ENCODE data around the gene KAZN. TPM values are rescaled to one million over a fixed set of nuclear protein-coding genes. Genes with fewer than 3 reads are reported as not detected.

KAZN gene
- polyA plus RNA-seq, 1 donor from 2014 or later, result 20.6 TPM

GRCh38 chr1:15007842-15008241, 409.4 kb downstream of the KAZN start:
- Histone ChIP-seq H3K27ac (ENCODE audit: low read length) (no peak overlapping the region), H4K20me1 (ENCODE audit: insufficient read depth) (no peaks in the 10 kb centered on the region), H3K79me2 (replicated peaks; ENCODE audit: insufficient read depth, low read length) (no peaks in the 10 kb centered on the region), H3K9me2 (ENCODE audit: insufficient read depth, low read length) (no peaks in the 10 kb centered on the region), H3K9me3 (ENCODE audit: low read length) (peaks cover 6% of the 10 kb centered on the region), H3K36me3 (ENCODE audit: insufficient read depth, low read length) (no peaks in the 10 kb centered on the region), H3K4me2 (ENCODE audit: low read length) (no peak overlapping the region), H2AFZ (ENCODE audit: low read depth, low read length) (no peak overlapping the region), H3F3A (ENCODE audit: insufficient read depth, low read length, poor library complexity, severe bottlenecking) (no peaks in the 10 kb centered on the region), H3K4me3 (ENCODE audit: low read length) (no peak overlapping the region), H3K27me3 (ENCODE audit: insufficient read depth, low read depth, low read length) (no peaks in the 10 kb centered on the region), H3K9ac (ENCODE audit: low read length) (no peak overlapping the region)
- TF ChIP-seq MXI1 (conservative IDR thresholded peaks at IDR 0.05; ENCODE audit: poor library complexity, severe bottlenecking), result no peak

DNA sequence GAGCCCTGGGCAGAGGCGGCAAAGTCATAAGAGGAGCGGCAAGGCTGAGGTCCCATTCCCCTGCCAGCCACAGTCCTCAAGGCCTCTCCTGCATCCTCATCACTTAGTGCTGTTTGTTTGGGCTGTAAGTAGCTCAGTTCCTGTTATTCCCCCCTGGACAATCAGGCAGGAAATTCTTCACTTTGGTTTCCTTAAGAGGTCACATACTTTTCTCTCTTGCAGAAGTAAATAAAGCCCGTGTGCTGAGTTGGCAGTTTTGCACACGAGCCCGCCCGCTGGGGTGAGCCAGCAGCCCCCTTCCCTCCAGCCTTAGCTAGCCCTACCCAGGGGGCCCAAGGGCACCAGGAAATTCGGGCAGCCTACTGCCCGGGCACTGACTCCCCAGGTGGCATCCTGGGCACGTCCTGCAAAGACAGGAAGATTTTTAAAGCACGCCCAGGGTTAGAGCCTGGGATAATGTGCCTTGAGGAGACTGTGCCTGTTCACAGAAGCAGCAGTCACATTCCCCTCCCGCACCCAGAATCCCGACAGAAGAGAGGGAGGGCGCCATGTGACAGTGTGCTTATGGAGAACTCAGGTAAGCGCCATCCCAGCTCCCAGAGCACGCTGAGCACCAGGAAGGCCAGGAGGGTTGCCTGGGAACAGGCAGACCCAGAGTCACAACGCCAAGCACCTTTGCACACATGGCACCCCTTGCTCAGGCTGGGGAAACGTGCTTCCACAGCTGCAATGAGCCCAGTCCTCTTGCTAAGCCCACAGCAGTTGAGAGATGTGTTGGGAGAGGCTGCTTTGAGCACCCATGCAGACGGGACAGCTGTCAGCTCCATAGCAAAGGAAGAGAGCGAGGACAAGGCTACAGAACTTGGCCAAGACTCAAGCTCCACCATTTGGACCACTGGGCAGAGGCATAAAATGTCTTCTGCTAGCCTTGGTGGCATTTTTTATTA, 410.6 kb downstream of the KAZN start:
- Histone ChIP-seq H4K20me1 (ENCODE audit: insufficient read depth) (no peaks in the 10 kb centered on the region), H3K27me3 (ENCODE audit: insufficient read depth, low read depth, low read length) (no peaks in the 10 kb centered on the region), H3K4me2 (ENCODE audit: low read length) (no peak overlapping the region), H3F3A (ENCODE audit: insufficient read depth, low read length, poor library complexity, severe bottlenecking) (no peaks in the 10 kb centered on the region), H3K36me3 (ENCODE audit: insufficient read depth, low read length) (no peaks in the 10 kb centered on the region), H3K27ac (ENCODE audit: low read length) (no peak overlapping the region), H3K9ac (ENCODE audit: low read length) (no peak overlapping the region), H3K9me3 (ENCODE audit: low read length) (peaks cover 6% of the 10 kb centered on the region), H3K79me2 (replicated peaks; ENCODE audit: insufficient read depth, low read length) (no peaks in the 10 kb centered on the region), H2AFZ (ENCODE audit: low read depth, low read length) (no peak overlapping the region), H3K9me2 (ENCODE audit: insufficient read depth, low read length) (no peaks in the 10 kb centered on the region), H3K4me3 (ENCODE audit: low read length) (no peak overlapping the region)
- TF ChIP-seq CTCF (IDR thresholded peaks at IDR 0.05; ENCODE audit: poor library complexity, severe bottlenecking) (no peak), SMC3 (conservative IDR thresholded peaks at IDR 0.05; ENCODE audit: poor library complexity) (no peak), RAD21 (conservative IDR thresholded peaks at IDR 0.05) (no peak), MXI1 (conservative IDR thresholded peaks at IDR 0.05; ENCODE audit: poor library complexity, severe bottlenecking) (no peak), REST (IDR thresholded peaks at IDR 0.05; ENCODE audit: borderline replicate concordance) (no peak), POLR2AphosphoS5 (IDR thresholded peaks at IDR 0.05) (no peak), TAF1 (IDR thresholded peaks at IDR 0.05; ENCODE audit: low read depth) (no peak), EP300 (conservative IDR thresholded peaks at IDR 0.05; ENCODE audit: poor library complexity, severe bottlenecking) (no peak), EZH2 (IDR thresholded peaks at IDR 0.05; ENCODE audit: borderline replicate concordance, insufficient read depth, low read length, poor library complexity, severe bottlenecking) (no peak)
